ENCODE data around the gene LIMK2.
"Not testable (repeated sequence)": the region's sequence is repeated elsewhere in the genome, so short reads cannot be mapped to it uniquely, and the experiment has no call there.

The LIMK2 gene

GRCh38 chr22:31211862-31212730, at the start of gene LIMK2:
TSS of gene LIMK2 (plus strand) at chr22:31212298. CDS start at chr22:31212409, 111 bp downstream.
- DNase-seq (ENCODE audit: low read depth in 4 of 4, low spot score in 1 of 4) = peak; percentile 92 to 99 (median 97)

GRCh38 chr22:31170971-31171370, 41.1 kb upstream of the LIMK2 start:
- no peak for DNase-seq (ENCODE audit: low read depth in 4 of 4, low spot score in 1 of 4)

GRCh38 chr22:31171734-31172133, 40.4 kb upstream of the LIMK2 start:
- DNase-seq (ENCODE audit: low read depth in 4 of 4, low spot score in 1 of 4) = not testable (repeated sequence)

GRCh38 chr22:31173386-31174145, 38.5 kb upstream of the LIMK2 start:
- no peak for DNase-seq (ENCODE audit: low read depth in 4 of 4, low spot score in 1 of 4)

- no peak for DNase-seq (ENCODE audit: low read depth in 4 of 4, low spot score in 1 of 4)
Observed at GRCh38 chr22:31176923-31177322, 35.2 kb upstream of the LIMK2 start.

GRCh38 chr22:31177420-31178162, 34.5 kb upstream of the LIMK2 start:
- DNase-seq (ENCODE audit: low read depth in 4 of 4, low spot score in 1 of 4) = no peak

- DNase-seq (ENCODE audit: low read depth in 4 of 4, low spot score in 1 of 4) = no peak
Observed at GRCh38 chr22:31178859-31179258, 33.2 kb upstream of the LIMK2 start.

GRCh38 chr22:31179345-31179744, 32.8 kb upstream of the LIMK2 start:
- no peak for DNase-seq (ENCODE audit: low read depth in 4 of 4, low spot score in 1 of 4)

GRCh38 chr22:31184015-31184414, 28.1 kb upstream of the LIMK2 start:
- DNase-seq (ENCODE audit: low read depth in 4 of 4, low spot score in 1 of 4) = no peak

- no peak for DNase-seq (ENCODE audit: low read depth in 4 of 4, low spot score in 1 of 4)
Observed at GRCh38 chr22:31185056-31185455, 27.0 kb upstream of the LIMK2 start.

- no peak for DNase-seq (ENCODE audit: low read depth in 4 of 4, low spot score in 1 of 4)
Observed at GRCh38 chr22:31187627-31188026, 24.5 kb upstream of the LIMK2 start.

- DNase-seq (ENCODE audit: low read depth in 4 of 4, low spot score in 1 of 4) = no peak
Observed at GRCh38 chr22:31192513-31192912, 19.6 kb upstream of the LIMK2 start.

- no peak for DNase-seq (ENCODE audit: low read depth in 4 of 4, low spot score in 1 of 4)
Observed at GRCh38 chr22:31193092-31193491, 19.0 kb upstream of the LIMK2 start.

- DNase-seq (ENCODE audit: low read depth in 4 of 4, low spot score in 1 of 4) = not testable (repeated sequence)
Observed at GRCh38 chr22:31194681-31195080, 17.4 kb upstream of the LIMK2 start.

- DNase-seq (ENCODE audit: low read depth in 4 of 4, low spot score in 1 of 4) = no peak
Observed at GRCh38 chr22:31199187-31199586, 12.9 kb upstream of the LIMK2 start.

- DNase-seq (ENCODE audit: low read depth in 4 of 4, low spot score in 1 of 4) = not testable (repeated sequence)
Observed at GRCh38 chr22:31204352-31204984, 7.6 kb upstream of the LIMK2 start.

- not testable (repeated sequence) for DNase-seq (ENCODE audit: low read depth in 4 of 4, low spot score in 1 of 4)
Observed at GRCh38 chr22:31205059-31205458, 7.0 kb upstream of the LIMK2 start.

GRCh38 chr22:31206460-31206859, 5.6 kb upstream of the LIMK2 start:
- not testable (repeated sequence) for DNase-seq (ENCODE audit: low read depth in 4 of 4, low spot score in 1 of 4)

- DNase-seq (ENCODE audit: low read depth in 4 of 4, low spot score in 1 of 4) = no peak
Observed at GRCh38 chr22:31206896-31207687, 5.0 kb upstream of the LIMK2 start.

Measured in stimulated activated CD4-positive, alpha-beta T cell treated with anti-CD3 and anti-CD28 coated beads, Interleukin-1b, Interleukin-23, amount 100 ng/mL, for 24 hours (primary cell).